HEK293 (cell line): ENCODE data around the gene CATSPERD.

Source experiments
- CTCF ChIP-seq: fragments of 450-650 bp; formaldehyde crosslinking; IDR thresholded peaks from 2 replicates; pipeline ENCODE4 v1.5.1; 2016; ENCODE audit warnings: missing biosample characterization, missing genetic modification characterization
- GLIS2 ChIP-seq: fragments of 450-650 bp; formaldehyde crosslinking; IDR thresholded peaks from 2 replicates; pipeline ENCODE4 v1.5.1; 2016; ENCODE audit warnings: missing biosample characterization, missing genetic modification characterization
- SP3 ChIP-seq: fragments of 450-650 bp; formaldehyde crosslinking; IDR thresholded peaks from 2 replicates; pipeline ENCODE4 v1.5.1; 2016; ENCODE audit warnings: missing biosample characterization, missing genetic modification characterization
- YY1 ChIP-seq: fragments of 450-650 bp; formaldehyde crosslinking; IDR thresholded peaks from 2 replicates; pipeline ENCODE4 v1.5.1; 2018; ENCODE audit warnings: missing biosample characterization, missing genetic modification characterization
- ZBTB17 ChIP-seq: fragments of 450-650 bp; formaldehyde crosslinking; IDR thresholded peaks from 2 replicates; pipeline ENCODE4 v1.5.1; 2016; ENCODE audit warnings: missing biosample characterization, missing genetic modification characterization
- ZBTB26 ChIP-seq: fragments of 450-650 bp; formaldehyde crosslinking; optimal IDR thresholded peaks from 2 replicates; pipeline ENCODE3; 2016; ENCODE audit warnings: missing biosample characterization, mild to moderate bottlenecking, missing genetic modification characterization
- ZBTB48 ChIP-seq: fragments of 450-650 bp; formaldehyde crosslinking; IDR thresholded peaks from 2 replicates; pipeline ENCODE4 v1.5.1; 2016; ENCODE audit warnings: missing biosample characterization, missing genetic modification characterization
- ZIC2 ChIP-seq: fragments of 450-650 bp; formaldehyde crosslinking; IDR thresholded peaks from 2 replicates; pipeline ENCODE4 v1.5.1; 2016; ENCODE audit warnings: missing biosample characterization, missing genetic modification characterization
- ZNF175 ChIP-seq: fragments of 450-650 bp; formaldehyde crosslinking; IDR thresholded peaks from 2 replicates; pipeline ENCODE4 v1.5.1; 2016; ENCODE audit warnings: missing biosample characterization, missing genetic modification characterization
- ZNF398 ChIP-seq: fragments of 450-650 bp; formaldehyde crosslinking; IDR thresholded peaks from 2 replicates; pipeline ENCODE4 v1.5.1; 2017; ENCODE audit warnings: missing biosample characterization, missing genetic modification characterization
- ZNF501 ChIP-seq: fragments of 450-650 bp; formaldehyde crosslinking; IDR thresholded peaks from 2 replicates; pipeline ENCODE4 v1.5.1; 2016; ENCODE audit warnings: missing biosample characterization, missing genetic modification characterization
- ZNF600 ChIP-seq: fragments of 450-650 bp; formaldehyde crosslinking; IDR thresholded peaks from 2 replicates; pipeline ENCODE4 v1.5.1; 2016; ENCODE audit warnings: missing biosample characterization, missing genetic modification characterization
- ZNF768 ChIP-seq: fragments of 450-650 bp; formaldehyde crosslinking; IDR thresholded peaks from 2 replicates; pipeline ENCODE4 v1.5.1; 2018; ENCODE audit warnings: missing biosample characterization, mild to moderate bottlenecking, missing genetic modification characterization
- ZSCAN18 ChIP-seq: fragments of 450-650 bp; formaldehyde crosslinking; IDR thresholded peaks from 2 replicates; pipeline ENCODE4 v1.5.1; 2016; ENCODE audit warnings: missing biosample characterization, missing genetic modification characterization

- TF ChIP-seq ZBTB48 (tag by site-specific recombination) (no peak), CTCF (no peak), YY1 (tag by site-specific recombination) (no peak), ZNF600 (tag by site-specific recombination) (no peak), ZBTB17 (no peak), ZIC2 (tag by site-specific recombination) (no peak), ZBTB26 (no peak), ZNF175 (tag by site-specific recombination) (no peak), ZNF398 (no peak), SP3 (tag by site-specific recombination) (no peak), ZNF501 (no peak), GLIS2 (tag by site-specific recombination) (no peak), ZSCAN18 (tag by site-specific recombination) (no peak), ZNF768 (tag by site-specific recombination) (no peak)
These were observed 34.2 kb upstream of the CATSPERD start for GRCh38 chr19:5686326-5686646.
